RPMI7951 (cell line): Measurements from ENCODE around the gene POLR1F. TPM values are rescaled to one million over a fixed set of nuclear protein-coding genes. Genes with fewer than 3 reads are reported as not detected.
A peak's percentile ranks its signal among the peaks of the same experiment; 100 is the strongest.

ENCODE experiments used
- DNase-seq: peaks from one replicate; pipeline ENCODE4 v3.0.0-alpha.2; 2012; ENCODE audit warnings: low read depth
- total RNA-seq: library from RNA; depleted of rRNA; stranded (reverse); fragments of >200 nt; shearing (Covaris generic); gene quantifications from 2 replicates; pipeline ENCODE4 v1.2.3, GENCODE V29; 2014; rRNA removed

The POLR1F gene
- total RNA-seq, 1 experiment from 2014 or later, result 38.8 TPM

DNA sequence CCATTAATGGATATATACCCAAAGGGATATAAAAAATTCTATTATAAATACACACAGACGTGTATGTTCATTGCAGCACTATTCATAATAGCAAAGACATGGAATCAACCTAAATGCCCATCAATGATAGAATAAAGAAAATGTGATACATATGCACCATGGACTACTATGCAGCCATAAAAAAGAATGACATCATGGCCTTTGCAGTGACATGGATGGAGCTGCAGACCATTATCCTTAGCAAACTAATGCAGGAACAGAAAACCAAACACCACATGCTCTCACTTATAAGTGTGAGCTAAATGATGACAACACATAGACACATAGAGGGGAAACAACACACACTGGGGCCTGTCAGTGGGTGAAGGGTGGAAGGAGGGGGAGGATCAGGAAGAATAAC is 33.0 kb downstream of the POLR1F start:
- no peak for DNase-seq

DNA sequence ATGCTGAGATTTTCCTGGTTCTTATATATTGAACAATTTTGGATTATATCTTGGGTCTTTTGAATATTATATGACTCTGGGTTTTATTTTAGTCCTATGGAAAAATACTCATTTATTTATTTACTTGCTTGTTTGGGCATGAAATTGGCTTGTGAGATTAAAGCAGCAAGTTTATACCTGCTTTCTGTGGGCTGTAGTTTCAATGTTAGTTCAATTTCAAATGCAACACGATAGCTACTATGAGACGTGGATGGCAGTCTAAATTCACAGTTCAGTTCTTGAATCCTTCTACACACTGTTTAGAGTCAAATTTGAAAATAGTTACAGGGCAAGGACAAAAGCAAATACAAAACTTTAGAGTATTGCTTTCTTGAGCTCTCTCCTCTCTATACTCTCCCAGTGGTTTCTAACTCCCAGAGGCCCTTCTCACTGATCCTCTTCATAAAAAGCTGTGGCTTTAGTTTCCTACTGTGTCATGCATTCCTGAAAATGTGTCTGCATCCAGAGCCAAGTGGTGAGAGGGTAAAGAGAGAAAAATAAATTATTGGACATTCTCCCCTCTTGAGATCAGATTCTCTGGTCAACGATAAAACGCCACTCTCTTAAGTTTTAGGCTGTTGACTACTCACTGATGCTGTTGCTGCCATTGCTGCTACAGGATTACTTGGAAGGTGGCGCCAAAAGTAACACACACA is 34.4 kb downstream of the POLR1F start:
- DNase-seq, result no peak

DNA sequence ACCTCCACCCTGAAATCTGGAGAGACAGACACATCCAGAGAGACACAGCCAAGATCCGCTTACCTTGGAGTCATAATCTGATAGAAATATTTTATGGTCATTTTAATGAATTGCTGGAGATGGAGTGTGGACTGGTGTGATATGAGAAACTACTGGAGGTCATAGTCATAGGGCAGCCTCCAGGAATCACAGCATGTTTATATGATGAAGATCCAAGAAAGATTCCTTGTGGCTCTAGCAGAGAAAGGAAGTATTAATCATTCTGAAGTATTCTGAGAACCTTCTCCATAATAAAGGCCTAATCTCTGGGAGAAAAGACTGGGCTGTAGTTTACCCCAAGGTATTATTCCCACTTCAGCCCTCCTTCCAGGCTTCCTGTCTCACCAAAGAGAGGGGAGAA is 38.0 kb downstream of the POLR1F start:
- no peak for DNase-seq

DNA sequence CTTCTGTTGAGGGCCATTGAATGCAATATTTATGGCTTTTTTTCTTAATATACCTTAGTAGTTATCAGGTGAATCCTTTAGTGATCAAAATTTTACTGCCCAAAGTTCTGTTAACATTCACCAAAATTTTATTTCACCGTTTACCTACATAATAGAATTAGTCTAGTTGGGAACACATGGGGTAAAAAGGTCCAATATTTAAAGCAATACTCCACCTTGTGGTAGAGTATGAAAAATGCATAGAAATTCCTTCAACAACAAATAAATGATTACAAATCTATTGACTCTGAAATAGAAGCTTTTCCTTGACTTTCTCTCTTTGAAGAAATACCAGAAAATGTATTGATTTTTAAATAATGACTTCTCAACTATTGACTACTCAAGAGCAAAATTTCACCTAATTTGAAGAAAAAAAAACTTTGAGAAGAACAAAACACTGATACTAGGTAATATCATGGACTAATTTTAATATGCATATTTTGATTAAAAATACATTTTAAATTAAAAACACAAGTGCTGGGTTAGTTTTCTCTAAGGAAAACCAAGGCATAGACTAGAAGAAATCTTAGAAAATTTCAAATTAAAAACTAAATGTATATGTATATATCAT is 43.3 kb downstream of the POLR1F start:
- DNase-seq, result peak; percentile 49

DNA sequence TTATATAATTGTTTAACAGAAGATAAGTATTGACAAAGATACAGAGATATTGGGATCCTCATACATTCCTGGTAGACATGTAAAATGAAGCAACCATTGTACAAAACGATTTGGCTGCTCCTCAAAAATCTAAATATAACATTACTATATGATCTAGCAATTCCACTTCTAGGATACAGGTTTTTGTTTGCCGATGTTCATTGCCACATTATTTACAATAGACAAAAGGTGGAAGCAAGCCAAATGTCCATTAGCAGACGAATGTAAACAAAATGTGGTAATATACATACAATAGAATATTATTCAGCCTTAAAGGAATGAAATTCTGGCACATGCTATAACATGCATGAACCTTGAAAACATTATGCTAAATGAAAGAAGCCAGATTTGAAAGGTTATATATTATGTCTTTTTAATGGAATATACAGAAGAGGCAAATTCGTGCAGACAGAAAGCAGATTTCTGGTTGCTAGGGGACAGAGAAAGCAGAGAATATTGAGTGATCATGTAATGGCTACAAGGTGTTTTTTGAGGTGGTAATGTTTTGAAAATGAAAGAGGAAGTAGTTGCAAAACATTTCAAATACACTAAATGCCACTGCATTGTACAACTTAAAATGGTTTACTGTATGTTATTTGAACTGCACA is 44.9 kb downstream of the POLR1F start:
- DNase-seq, result no peak

DNA sequence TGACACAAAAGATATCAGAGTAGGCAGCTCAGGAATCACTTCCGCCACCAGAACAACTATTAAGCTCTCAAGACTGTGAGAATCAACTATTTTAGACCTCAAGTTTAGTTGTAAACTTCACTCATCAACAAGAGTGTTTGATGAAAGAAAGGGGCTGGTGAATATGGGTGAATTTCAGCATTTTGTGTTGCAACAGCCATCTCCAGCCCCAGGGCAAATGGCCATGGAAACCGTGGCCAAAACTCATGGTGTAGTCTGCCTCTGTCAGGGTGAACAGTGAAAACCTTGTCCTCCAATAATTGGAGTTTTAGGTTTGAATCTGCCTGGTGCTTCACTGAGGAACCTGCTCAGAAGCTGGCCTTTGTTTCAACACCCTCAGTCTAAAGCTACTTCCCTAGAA is 60.0 kb downstream of the POLR1F start:
- peak; percentile 61 for DNase-seq

Other genes starting within 250 kb of the POLR1F start
- gene TMEM196, start 64.6 kb upstream of the POLR1F start, total RNA-seq, result not detected in 2 replicates